Measurements from ENCODE around the gene FBXW2. TPM values are rescaled to one million over a fixed set of nuclear protein-coding genes. Genes with fewer than 3 reads are reported as not detected.

Gene FBXW2
- total and polyA plus RNA-seq, 10 of the 15 experiments (the other 5 are each of a cell fraction or from before 2014, with no cell fraction given): 2.9 to 56.9 (median 39.1) TPM

- no peaks in the 10 kb centered on the region for H3K9me3 ChIP-seq (replicated peaks; ENCODE audit: control insufficient read depth, insufficient read depth, low read length)
- BruUV-seq (replicated peaks): no TSS peak
- intact Hi-C loops (cut with micrococcal nuclease; ENCODE audit: unreplicated experiment): loop anchor here (5.0 kb wide), 1 partner anchor 94 kb away; no protein-coding TSS in a partner anchor
Observed at GRCh38 chr9:120711354-120711753, 81.9 kb downstream of the FBXW2 start.

More at GRCh38 chr9:120711354-120711753, 81.9 kb downstream of the FBXW2 start:
- no peak overlapping the region for H2AFZ ChIP-seq (ENCODE audit: control insufficient read depth, low read depth, low read length)
- no peaks in the 10 kb centered on the region for H4K20me1 ChIP-seq (ENCODE audit: control insufficient read depth, insufficient read depth)
- H3K27me3 ChIP-seq (replicated peaks in 1 of 2; ENCODE audit: control insufficient read depth in 2 of 2, insufficient read depth in 2 of 2, low read length in 1 of 2): no peaks in the 10 kb centered on the region
- no peak for TF ChIP-seq ZBTB4 (CRISPR knock-in tag; IDR thresholded peaks at IDR 0.05)
- TF ChIP-seq ZSCAN29 (IDR thresholded peaks at IDR 0.05): no peak
- no peaks in the 10 kb centered on the region; the same call in 1 of the 2 replicates for H3K79me2 ChIP-seq (ENCODE audit: control insufficient read depth, insufficient read depth, low read length)
- ChIA-PET CTCF (interaction anchor here (1.5 kb wide), 1 partner anchor 349 kb away, joined by 3 read pairs; no protein-coding TSS in a partner anchor), RAD21 (ENCODE audit: unreplicated experiment) (no interaction called here), SMC1A (ENCODE audit: uncharacterized antibody, unreplicated experiment) (interaction anchor here (1.2 kb wide), 1 partner anchor 58 kb away, joined by 3 read pairs; no protein-coding TSS in a partner anchor), POLR2A (no interaction called here)
- in situ Hi-C loops (cut with MboI): no loop called here
- no peak overlapping the region for H3K4me3 ChIP-seq
- H3K9ac ChIP-seq (ENCODE audit: control insufficient read depth, insufficient read depth, low read length): no peak overlapping the region
- H3K36me3 ChIP-seq (ENCODE audit: control insufficient read depth in 2 of 2, insufficient read depth in 2 of 2, low read length in 1 of 2): no peaks in the 10 kb centered on the region
- peak overlapping the region; percentile 77; the same call in 1 of the 2 replicates for H3K4me2 ChIP-seq (ENCODE audit: control insufficient read depth, insufficient read depth)
- no peak overlapping the region; the same call in 1 of the 2 replicates for H3K27ac ChIP-seq (ENCODE audit: control insufficient read depth, insufficient read depth)
- FAIRE-seq (no peak), DNase-seq (ENCODE audit: low read depth, low spot score) (no peak), ATAC-seq (no peak)
- H3K4me1 ChIP-seq (ENCODE audit: control insufficient read depth, insufficient read depth, low read length): peaks cover 15% of the 10 kb centered on the region

All from GM12878 (cell line).